GM19328 (cell line): ENCODE data around the gene NTNG1.
A peak's percentile ranks its signal among the peaks of the same experiment; 100 is the strongest.

Experiments
- ATAC-seq: cut with Tn5 transposase; IDR thresholded peaks from one replicate; pipeline ENCODE4 v1.9.1; 2021; ENCODE audit warnings: mild to moderate bottlenecking, moderate library complexity; ENCODE audit not compliant: unreplicated experiment

Gene NTNG1

GRCh38 chr1:107389410-107390396, 248.9 kb downstream of the NTNG1 start:
- ATAC-seq: no peak

GRCh38 chr1:107394301-107394700, 253.5 kb downstream of the NTNG1 start:
- no peak for ATAC-seq

- ATAC-seq: no peak
Observed at GRCh38 chr1:107401704-107402103, 260.9 kb downstream of the NTNG1 start.

GRCh38 chr1:107404756-107405155, 263.9 kb downstream of the NTNG1 start:
- no peak for ATAC-seq

GRCh38 chr1:107405236-107405635, 264.4 kb downstream of the NTNG1 start:
- no peak for ATAC-seq

GRCh38 chr1:107407011-107407410, 266.2 kb downstream of the NTNG1 start:
- ATAC-seq: no peak

GRCh38 chr1:107413546-107413945, 272.7 kb downstream of the NTNG1 start:
- no peak for ATAC-seq

GRCh38 chr1:107413951-107414350, 273.1 kb downstream of the NTNG1 start:
- ATAC-seq: no peak

GRCh38 chr1:107414550-107414949, 273.7 kb downstream of the NTNG1 start:
- ATAC-seq: no peak

GRCh38 chr1:107415241-107415640, 274.4 kb downstream of the NTNG1 start:
- no peak for ATAC-seq

GRCh38 chr1:107419003-107419402, 278.2 kb downstream of the NTNG1 start:
- no peak for ATAC-seq

- no peak for ATAC-seq
Observed at GRCh38 chr1:107422901-107423300, 282.1 kb downstream of the NTNG1 start.

GRCh38 chr1:107430540-107431228, 289.8 kb downstream of the NTNG1 start:
- peak; percentile 66 for ATAC-seq

- ATAC-seq: no peak
Observed at GRCh38 chr1:107432108-107432507, 291.3 kb downstream of the NTNG1 start.

- ATAC-seq: no peak
Observed at GRCh38 chr1:107433068-107433467, 292.2 kb downstream of the NTNG1 start.

GRCh38 chr1:107433635-107434360, 293.0 kb downstream of the NTNG1 start:
- ATAC-seq: no peak

- ATAC-seq: no peak
Observed at GRCh38 chr1:107434361-107434693, 293.5 kb downstream of the NTNG1 start.

GRCh38 chr1:107436552-107437241, 295.9 kb downstream of the NTNG1 start:
- ATAC-seq: no peak

GRCh38 chr1:107439567-107439966, 298.7 kb downstream of the NTNG1 start:
- ATAC-seq: no peak

- ATAC-seq: no peak
Observed at GRCh38 chr1:107442551-107442950, 301.7 kb downstream of the NTNG1 start.

GRCh38 chr1:107443027-107443426, 302.2 kb downstream of the NTNG1 start:
- ATAC-seq: no peak
